Stimulated activated CD8-positive, alpha-beta memory T cell treated with anti-CD3 and anti-CD28 coated beads, Interleukin-12 subunit alpha, Interleukin-12 subunit beta, amount 100 ng/mL, for 4 hours (primary cell): ENCODE results near the gene CELF4.
"Not testable (repeated sequence)": the region's sequence is repeated elsewhere in the genome, so short reads cannot be mapped to it uniquely, and the experiment has no call there.

Experiments used
- DNase-seq: peaks from one replicate; pipeline ENCODE4 v3.0.0-alpha.2; 2020; ENCODE audit warnings: low read depth

The CELF4 gene

GRCh38 chr18:37465958-37466357 lies 99.6 kb downstream of the CELF4 start:
- no peak for DNase-seq

- DNase-seq: no peak
Observed at GRCh38 chr18:37464257-37464656, 101.3 kb downstream of the CELF4 start.

- DNase-seq: not testable (repeated sequence)
Observed at GRCh38 chr18:37461329-37461728, 104.3 kb downstream of the CELF4 start.

- no peak for DNase-seq
Observed at GRCh38 chr18:37460604-37461003, 105.0 kb downstream of the CELF4 start.

- no peak for DNase-seq
Observed at GRCh38 chr18:37458697-37459096, 106.9 kb downstream of the CELF4 start.

GRCh38 chr18:37457753-37458152 lies 107.8 kb downstream of the CELF4 start:
- no peak for DNase-seq

- no peak for DNase-seq
Observed at GRCh38 chr18:37457341-37457740, 108.3 kb downstream of the CELF4 start.

- DNase-seq: no peak
Observed at GRCh38 chr18:37456873-37457272, 108.7 kb downstream of the CELF4 start.

GRCh38 chr18:37456395-37456794 lies 109.2 kb downstream of the CELF4 start:
- no peak for DNase-seq

GRCh38 chr18:37453752-37454151 lies 111.8 kb downstream of the CELF4 start:
- no peak for DNase-seq

- DNase-seq: no peak
Observed at GRCh38 chr18:37452682-37453385, 112.8 kb downstream of the CELF4 start.

- DNase-seq: no peak
Observed at GRCh38 chr18:37452015-37452414, 113.6 kb downstream of the CELF4 start.

GRCh38 chr18:37451239-37451825 lies 114.3 kb downstream of the CELF4 start:
- no peak for DNase-seq

- no peak for DNase-seq
Observed at GRCh38 chr18:37450434-37451132, 115.0 kb downstream of the CELF4 start.

GRCh38 chr18:37449618-37450017 lies 116.0 kb downstream of the CELF4 start:
- DNase-seq: no peak

GRCh38 chr18:37448946-37449345 lies 116.7 kb downstream of the CELF4 start:
- DNase-seq: no peak

- DNase-seq: no peak
Observed at GRCh38 chr18:37447962-37448888, 117.4 kb downstream of the CELF4 start.

GRCh38 chr18:37445836-37446235 lies 119.8 kb downstream of the CELF4 start:
- no peak for DNase-seq

GRCh38 chr18:37445368-37445767 lies 120.2 kb downstream of the CELF4 start:
- DNase-seq: no peak

GRCh38 chr18:37443325-37444055 lies 122.1 kb downstream of the CELF4 start:
- no peak for DNase-seq

- no peak for DNase-seq
Observed at GRCh38 chr18:37442477-37442876, 123.1 kb downstream of the CELF4 start.

GRCh38 chr18:37441821-37442220 lies 123.8 kb downstream of the CELF4 start:
- no peak for DNase-seq
